ENCODE results near the gene ARHGAP45.

- TF ChIP-seq POLR2AphosphoS5 (IDR thresholded peaks at IDR 0.05; ENCODE audit: control insufficient read depth, insufficient read depth, low read depth, low read length) (peak; percentile 46; the same call in 1 of the 2 replicates), MTA3 (IDR thresholded peaks at IDR 0.05; ENCODE audit: borderline replicate concordance) (0 out of 2 replicates have a peak, but pooled peaks have one; percentile 46), DLX4 (CRISPR knock-in tag; IDR thresholded peaks at IDR 0.05) (no peak), CBX5 (IDR thresholded peaks at IDR 0.05; ENCODE audit: borderline replicate concordance, low read depth) (no peak), POLR2A (conservative IDR thresholded peaks at IDR 0.05) (peak; percentile 59; the same call in 1 of the 2 replicates), RBM25 (IDR thresholded peaks at IDR 0.05; ENCODE audit: low read depth, low read length, severe bottlenecking) (peak; percentile 38), AFF4 (CRISPR knock-in tag; IDR thresholded peaks at IDR 0.05) (no peak), SPI1 (IDR thresholded peaks at IDR 0.05; ENCODE audit: borderline replicate concordance, low read depth, low read length) (peak; percentile 49; the same call in 1 of the 2 replicates), MXI1 (IDR thresholded peaks at IDR 0.05; ENCODE audit: low read depth, low read length) (no peak), SRSF3 (IDR thresholded peaks at IDR 0.05; ENCODE audit: insufficient read depth, low read length) (no peak)
Observed at GRCh38 chr19:1028062-1028926, 38.7 kb upstream of the ARHGAP45 start.
